MM.1S (cell line): ENCODE measurements around the gene THSD7B.

ENCODE experiments used
- EZH2phosphoT487 ChIP-seq: fragments of 300-600 bp; sonication (generic); IDR thresholded peaks from 2 replicates; pipeline ENCODE4 v1.6.1; 2018; ENCODE audit warnings: antibody characterized with exemption, low read length
- TF ChIP-seq, protein P1 (sequence below): fragments of 300-600 bp; sonication (generic); IDR thresholded peaks from 2 replicates; pipeline ENCODE4 v1.5.1; 2016; ENCODE audit warnings: antibody characterized with exemption, low read length, mixed read lengths

DNA sequence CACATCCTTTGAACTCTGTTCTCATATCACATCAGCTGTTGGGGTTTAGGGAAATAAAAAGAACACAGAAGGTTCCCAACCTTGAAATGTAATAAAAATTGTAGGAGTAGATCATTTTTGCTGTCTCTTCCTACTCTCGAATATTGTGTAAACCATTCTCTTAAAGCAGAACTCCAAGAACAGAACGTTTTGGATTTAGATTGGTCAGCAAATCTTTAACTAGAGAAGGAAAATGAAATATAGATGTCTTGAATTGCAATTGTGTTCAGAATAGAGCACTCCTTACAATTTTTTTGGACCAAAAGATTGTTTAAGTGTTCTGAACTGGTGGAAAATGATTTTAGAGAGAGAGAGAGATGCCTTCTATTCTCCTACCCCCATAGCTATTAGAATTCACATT lies 23.9 kb upstream of the THSD7B start:
- TF ChIP-seq, protein P1, sequence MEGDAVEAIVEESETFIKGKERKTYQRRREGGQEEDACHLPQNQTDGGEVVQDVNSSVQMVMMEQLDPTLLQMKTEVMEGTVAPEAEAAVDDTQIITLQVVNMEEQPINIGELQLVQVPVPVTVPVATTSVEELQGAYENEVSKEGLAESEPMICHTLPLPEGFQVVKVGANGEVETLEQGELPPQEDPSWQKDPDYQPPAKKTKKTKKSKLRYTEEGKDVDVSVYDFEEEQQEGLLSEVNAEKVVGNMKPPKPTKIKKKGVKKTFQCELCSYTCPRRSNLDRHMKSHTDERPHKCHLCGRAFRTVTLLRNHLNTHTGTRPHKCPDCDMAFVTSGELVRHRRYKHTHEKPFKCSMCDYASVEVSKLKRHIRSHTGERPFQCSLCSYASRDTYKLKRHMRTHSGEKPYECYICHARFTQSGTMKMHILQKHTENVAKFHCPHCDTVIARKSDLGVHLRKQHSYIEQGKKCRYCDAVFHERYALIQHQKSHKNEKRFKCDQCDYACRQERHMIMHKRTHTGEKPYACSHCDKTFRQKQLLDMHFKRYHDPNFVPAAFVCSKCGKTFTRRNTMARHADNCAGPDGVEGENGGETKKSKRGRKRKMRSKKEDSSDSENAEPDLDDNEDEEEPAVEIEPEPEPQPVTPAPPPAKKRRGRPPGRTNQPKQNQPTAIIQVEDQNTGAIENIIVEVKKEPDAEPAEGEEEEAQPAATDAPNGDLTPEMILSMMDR = no peak
- TF ChIP-seq EZH2phosphoT487 = no peak
